Measurements from ENCODE around the gene DFFB. TPM values are rescaled to one million over a fixed set of nuclear protein-coding genes. Genes with fewer than 3 reads are reported as not detected.

Gene DFFB
- total and polyA plus RNA-seq, 2 of the 4 experiments (the other 2 are of a cell fraction) = 6.5 to 7.3 TPM

GRCh38 chr1:3914331-3914851 is 57.1 kb downstream of the DFFB start:
- Histone ChIP-seq H2AK9ac (replicated peaks; ENCODE audit: low read depth, low read length, poor library complexity) (no peak overlapping the region), H2AK5ac (ENCODE audit: low read depth, low read length) (no peak overlapping the region), H2AFZ (replicated peaks; ENCODE audit: low read length, poor library complexity) (no peak overlapping the region), H3K23ac (ENCODE audit: low read depth, low read length) (no peak overlapping the region), H3K4me3 (ENCODE audit: insufficient read depth, low read depth, low read length) (no peak overlapping the region), H3K79me1 (ENCODE audit: low read depth in 1 of 2, low read length in 2 of 2) (no peaks in the 10 kb centered on the region), H2BK20ac (ENCODE audit: low read depth, low read length) (no peak overlapping the region), H4K5ac (ENCODE audit: low read depth, low read length) (no peak overlapping the region), H2BK15ac (ENCODE audit: low read depth, low read length) (no peak overlapping the region), H4K8ac (ENCODE audit: low read depth in 2 of 2, low read length in 2 of 2) (no peak overlapping the region), H3K18ac (ENCODE audit: low read depth, low read length) (no peak overlapping the region), H3K4ac (ENCODE audit: low read depth, low read length) (no peak overlapping the region), H4K91ac (ENCODE audit: insufficient read depth, low read depth, low read length) (no peak overlapping the region), H3K14ac (replicated peaks; ENCODE audit: low read depth, low read length) (no peak overlapping the region), H3K4me1 (ENCODE audit: control insufficient read depth, insufficient read depth, low read length) (no peaks in the 10 kb centered on the region), H3K56ac (ENCODE audit: extremely low read depth, insufficient read depth, low read length) (no peak overlapping the region), H4K20me1 (ENCODE audit: insufficient read depth, low read length) (no peaks in the 10 kb centered on the region), H3K36me3 (ENCODE audit: control insufficient read depth, insufficient read depth, low read length) (no peaks in the 10 kb centered on the region), H3K9ac (ENCODE audit: low read depth, low read length) (no peak overlapping the region), H3K9me3 (ENCODE audit: control insufficient read depth, insufficient read depth, low read length) (no peaks in the 10 kb centered on the region), H2BK120ac (ENCODE audit: low read depth, low read length) (no peak overlapping the region), H2BK5ac (ENCODE audit: low read depth, low read length, poor library complexity, severe bottlenecking) (no peak overlapping the region), H3K27ac (ENCODE audit: insufficient read depth, low read length) (no peak overlapping the region), H3K9me1 (ENCODE audit: insufficient read depth, low read length) (no peaks in the 10 kb centered on the region), H3K27me3 (ENCODE audit: control insufficient read depth, insufficient read depth, low read length) (peaks cover 7% of the 10 kb centered on the region; the same call in 1 of the 2 replicates), H3K4me2 (ENCODE audit: low read depth, low read length) (no peak overlapping the region)
- POLR2A ChIA-PET (ENCODE audit: unreplicated experiment) = no interaction called here
- no TSS peak for BruUV-seq (replicated peaks)
- dilution Hi-C loops (cut with HindIII; ENCODE audit: low sequenced_read_pairs, unreplicated experiment) = no loop called here
- in situ Hi-C loops (cut with MboI; ENCODE audit: low sequenced_read_pairs) = loop anchor here (25.0 kb wide), 1 partner anchor 1998 kb away; no protein-coding TSS in a partner anchor
- no peak for TF ChIP-seq MAZ (IDR thresholded peaks at IDR 0.05; ENCODE audit: borderline replicate concordance, low read depth, low read length)
- TF ChIP-seq POLR2A (IDR thresholded peaks at IDR 0.05; ENCODE audit: low read depth, low read length) = no peak
- TF ChIP-seq RAD21 (IDR thresholded peaks at IDR 0.05; ENCODE audit: low read length) = no peak
- TF ChIP-seq, protein P1, sequence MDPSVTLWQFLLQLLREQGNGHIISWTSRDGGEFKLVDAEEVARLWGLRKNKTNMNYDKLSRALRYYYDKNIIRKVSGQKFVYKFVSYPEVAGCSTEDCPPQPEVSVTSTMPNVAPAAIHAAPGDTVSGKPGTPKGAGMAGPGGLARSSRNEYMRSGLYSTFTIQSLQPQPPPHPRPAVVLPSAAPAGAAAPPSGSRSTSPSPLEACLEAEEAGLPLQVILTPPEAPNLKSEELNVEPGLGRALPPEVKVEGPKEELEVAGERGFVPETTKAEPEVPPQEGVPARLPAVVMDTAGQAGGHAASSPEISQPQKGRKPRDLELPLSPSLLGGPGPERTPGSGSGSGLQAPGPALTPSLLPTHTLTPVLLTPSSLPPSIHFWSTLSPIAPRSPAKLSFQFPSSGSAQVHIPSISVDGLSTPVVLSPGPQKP (IDR thresholded peaks at IDR 0.05; ENCODE audit: borderline replicate concordance, low read depth, low read length) = no peak
- TF ChIP-seq FOS (IDR thresholded peaks at IDR 0.05; ENCODE audit: low read depth, low read length) = no peak
- TF ChIP-seq, protein P2, sequence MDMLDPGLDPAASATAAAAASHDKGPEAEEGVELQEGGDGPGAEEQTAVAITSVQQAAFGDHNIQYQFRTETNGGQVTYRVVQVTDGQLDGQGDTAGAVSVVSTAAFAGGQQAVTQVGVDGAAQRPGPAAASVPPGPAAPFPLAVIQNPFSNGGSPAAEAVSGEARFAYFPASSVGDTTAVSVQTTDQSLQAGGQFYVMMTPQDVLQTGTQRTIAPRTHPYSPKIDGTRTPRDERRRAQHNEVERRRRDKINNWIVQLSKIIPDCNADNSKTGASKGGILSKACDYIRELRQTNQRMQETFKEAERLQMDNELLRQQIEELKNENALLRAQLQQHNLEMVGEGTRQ (IDR thresholded peaks at IDR 0.05; ENCODE audit: low read depth, low read length) = no peak
- TF ChIP-seq RCOR1 (IDR thresholded peaks at IDR 0.05; ENCODE audit: insufficient replicate concordance, low read length) = no peak
- no peak for TF ChIP-seq NFE2L2 (IDR thresholded peaks at IDR 0.05; ENCODE audit: low read depth, low read length)
- no peak for TF ChIP-seq CEBPB (IDR thresholded peaks at IDR 0.05; ENCODE audit: low read depth, low read length)
- no peak for TF ChIP-seq CHD1 (IDR thresholded peaks at IDR 0.05; ENCODE audit: low read depth, low read length)
- TF ChIP-seq SMC3 (IDR thresholded peaks at IDR 0.05; ENCODE audit: low read depth, low read length) = no peak
- TF ChIP-seq MAFK (IDR thresholded peaks at IDR 0.05; ENCODE audit: low read depth, low read length) = no peak
- TF ChIP-seq RFX5 (IDR thresholded peaks at IDR 0.05; ENCODE audit: low read depth, low read length) = no peak
- ATAC-seq (ENCODE audit: low read depth) = no peak
- intact Hi-C loops (cut with micrococcal nuclease) = no loop called here
- 77% methylated on average over 10 of the region's 21 CpGs; no CpG with 5 or more reads in 1 of the 2 experiments for WGBS, 2 experiments (ENCODE audit: extremely low coverage in 2 of 2, insufficient read length in 1 of 2)
- CTCF ChIA-PET = no interaction called here
- no peak for DNase-seq
